ENCODE results near the gene RNF187. TPM values are rescaled to one million over a fixed set of nuclear protein-coding genes. Genes with fewer than 3 reads are reported as not detected.
A peak's percentile ranks its signal among the peaks of the same experiment; 100 is the strongest.

Gene RNF187
- total RNA-seq, 1 experiment from 2014 or later = 49.7 TPM

- DNase-seq (ENCODE audit: low read depth) = no peak
Observed at GRCh38 chr1:228508840-228509415, 21.7 kb downstream of the RNF187 start.

DNA sequence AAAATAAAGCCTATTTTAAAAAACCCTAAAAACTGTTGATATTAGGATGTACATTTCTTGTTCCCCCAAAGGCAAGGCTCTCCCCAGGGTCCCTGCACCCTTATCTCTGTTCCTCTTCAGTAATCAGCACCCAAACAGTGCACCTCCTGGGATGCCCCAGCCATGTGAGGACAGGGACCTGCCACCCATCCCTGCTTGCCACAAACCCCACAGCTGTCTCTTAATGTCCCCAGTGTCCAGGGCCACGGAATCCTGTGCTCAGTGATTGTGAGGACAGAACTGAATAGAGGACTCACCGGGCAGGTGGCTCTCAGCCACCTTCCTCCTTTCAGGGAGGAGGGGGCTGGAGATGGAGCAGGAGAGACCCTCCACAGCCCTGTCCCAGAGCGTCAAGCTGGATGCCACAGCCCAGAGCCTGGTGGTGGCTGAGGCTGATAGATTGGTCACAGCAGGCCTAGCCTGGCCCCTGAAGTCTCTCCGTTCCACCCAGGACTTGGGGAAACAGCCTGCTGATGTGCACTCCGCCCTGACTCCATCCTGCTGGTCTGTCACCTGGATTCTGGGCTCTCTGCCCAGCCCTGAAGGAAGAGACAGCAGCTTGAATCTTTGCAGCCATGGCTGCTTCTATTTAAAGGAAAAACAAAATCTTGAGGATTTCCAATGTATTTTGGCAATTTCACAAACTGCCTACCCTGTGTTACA lies 23.1 kb downstream of the RNF187 start:
- DNase-seq (ENCODE audit: low read depth) = no peak

DNA sequence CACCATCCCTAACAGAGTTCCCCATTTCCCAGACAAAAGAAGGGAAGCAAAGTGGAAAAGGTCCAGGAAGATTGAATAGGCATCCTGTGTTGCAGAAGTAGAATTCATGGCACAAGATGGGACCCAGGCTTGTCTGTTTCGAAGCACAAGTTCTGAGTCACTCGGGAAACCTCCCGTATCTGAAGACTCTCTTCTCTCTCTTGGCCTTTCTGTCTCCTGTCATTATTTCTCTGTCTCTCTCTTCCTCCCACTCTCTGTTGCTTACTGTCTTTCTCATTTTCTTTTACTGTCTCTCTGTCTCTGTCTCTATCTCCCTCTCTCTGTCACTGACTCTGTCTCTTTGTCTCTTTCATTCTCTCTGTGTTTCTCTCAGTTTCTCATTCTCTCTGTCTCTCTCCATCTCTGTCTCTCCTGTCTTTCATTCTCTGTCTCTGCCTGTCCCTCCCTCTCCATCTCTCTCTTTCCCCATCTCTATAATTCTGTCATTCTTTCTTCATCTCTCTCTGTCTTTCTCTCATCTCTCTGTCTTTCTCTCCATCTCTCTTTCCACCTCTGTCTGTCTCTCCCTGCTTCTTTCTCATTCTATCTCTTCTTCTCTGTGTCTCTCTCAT lies 23.7 kb downstream of the RNF187 start:
- no peak for DNase-seq (ENCODE audit: low read depth)

- DNase-seq (ENCODE audit: low read depth) = no peak
Observed at GRCh38 chr1:228511546-228512445, 24.6 kb downstream of the RNF187 start.

- DNase-seq (ENCODE audit: low read depth) = no peak
Observed at GRCh38 chr1:228512781-228513198, 25.6 kb downstream of the RNF187 start.

GRCh38 chr1:228513236-228513900 lies 26.2 kb downstream of the RNF187 start:
- DNase-seq (ENCODE audit: low read depth) = no peak

DNA sequence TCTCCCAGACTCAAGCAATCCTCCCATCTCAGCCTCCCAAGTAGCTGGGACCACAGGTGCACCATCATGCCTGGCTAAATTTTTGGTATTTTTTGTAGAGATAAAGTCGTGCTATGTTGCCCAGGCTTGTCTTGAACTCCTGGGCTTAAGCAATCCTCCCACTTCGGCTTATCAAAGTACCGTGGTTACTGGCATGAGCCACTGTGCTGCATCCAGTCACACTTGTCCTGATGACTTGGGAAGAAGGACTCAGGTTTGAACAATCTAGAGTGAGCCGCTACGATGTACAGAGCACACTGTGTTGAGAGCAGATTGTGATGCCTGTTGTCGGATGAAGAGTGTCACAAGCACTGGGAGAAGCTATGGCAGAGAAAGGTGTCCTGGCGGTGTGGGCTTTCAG lies 27.2 kb downstream of the RNF187 start:
- DNase-seq (ENCODE audit: low read depth) = no peak

DNA sequence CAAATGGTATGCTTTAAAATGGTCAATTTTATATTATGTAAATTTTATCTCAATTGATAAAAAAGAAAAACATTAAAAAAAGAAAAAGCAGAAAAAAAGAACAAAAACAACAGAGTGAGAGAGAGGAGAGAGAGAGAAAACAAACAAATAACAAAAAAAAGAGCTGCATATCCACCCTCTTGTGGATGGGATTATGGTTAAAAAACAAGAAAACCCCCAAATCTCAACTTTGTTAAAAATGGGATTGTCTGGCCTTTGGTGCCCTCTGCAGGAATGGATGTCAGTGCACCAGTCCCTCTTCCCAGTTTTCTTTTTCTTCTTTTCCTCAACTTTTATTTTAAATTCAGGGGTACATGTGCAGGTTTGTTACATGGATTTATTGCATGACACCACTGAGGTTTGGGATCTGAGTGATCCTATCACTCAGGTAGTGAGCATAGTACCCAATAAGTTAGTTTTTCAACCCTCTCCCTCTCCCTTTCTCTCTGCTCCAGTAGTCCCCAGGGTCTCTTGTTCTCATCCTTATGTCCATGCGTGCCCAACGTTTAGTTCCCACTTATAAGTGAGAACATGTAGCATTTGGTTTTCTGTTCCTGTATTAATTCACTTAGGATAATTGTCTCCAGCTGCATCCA lies 28.1 kb downstream of the RNF187 start:
- peak; percentile 34 for DNase-seq (ENCODE audit: low read depth)

GRCh38 chr1:228517655-228518054 lies 30.5 kb downstream of the RNF187 start:
- DNase-seq (ENCODE audit: low read depth) = no peak

DNA sequence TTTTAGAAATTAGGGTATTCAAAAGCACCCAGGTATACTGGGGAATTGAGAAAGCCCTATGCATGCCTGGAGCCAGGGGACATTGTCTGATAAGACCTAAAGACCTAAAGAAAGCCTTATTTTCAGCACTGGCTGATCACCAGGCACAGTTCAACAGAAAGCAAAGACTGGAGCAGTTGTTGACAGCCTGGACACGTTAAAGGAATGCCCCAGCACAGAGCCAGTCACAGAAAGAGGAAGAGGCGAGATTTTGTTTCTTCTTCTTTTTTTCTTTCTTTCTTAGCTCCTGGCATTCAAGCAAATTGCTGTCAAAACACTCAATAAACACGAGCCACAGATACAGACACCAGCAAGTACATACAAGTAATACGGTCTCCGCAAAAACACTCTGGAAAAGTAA lies 40.4 kb downstream of the RNF187 start:
- no peak for DNase-seq (ENCODE audit: low read depth)

GRCh38 chr1:228528612-228529011 lies 41.4 kb downstream of the RNF187 start:
- DNase-seq (ENCODE audit: low read depth) = no peak

GRCh38 chr1:228530086-228530758 lies 43.0 kb downstream of the RNF187 start:
- DNase-seq (ENCODE audit: low read depth) = no peak

DNA sequence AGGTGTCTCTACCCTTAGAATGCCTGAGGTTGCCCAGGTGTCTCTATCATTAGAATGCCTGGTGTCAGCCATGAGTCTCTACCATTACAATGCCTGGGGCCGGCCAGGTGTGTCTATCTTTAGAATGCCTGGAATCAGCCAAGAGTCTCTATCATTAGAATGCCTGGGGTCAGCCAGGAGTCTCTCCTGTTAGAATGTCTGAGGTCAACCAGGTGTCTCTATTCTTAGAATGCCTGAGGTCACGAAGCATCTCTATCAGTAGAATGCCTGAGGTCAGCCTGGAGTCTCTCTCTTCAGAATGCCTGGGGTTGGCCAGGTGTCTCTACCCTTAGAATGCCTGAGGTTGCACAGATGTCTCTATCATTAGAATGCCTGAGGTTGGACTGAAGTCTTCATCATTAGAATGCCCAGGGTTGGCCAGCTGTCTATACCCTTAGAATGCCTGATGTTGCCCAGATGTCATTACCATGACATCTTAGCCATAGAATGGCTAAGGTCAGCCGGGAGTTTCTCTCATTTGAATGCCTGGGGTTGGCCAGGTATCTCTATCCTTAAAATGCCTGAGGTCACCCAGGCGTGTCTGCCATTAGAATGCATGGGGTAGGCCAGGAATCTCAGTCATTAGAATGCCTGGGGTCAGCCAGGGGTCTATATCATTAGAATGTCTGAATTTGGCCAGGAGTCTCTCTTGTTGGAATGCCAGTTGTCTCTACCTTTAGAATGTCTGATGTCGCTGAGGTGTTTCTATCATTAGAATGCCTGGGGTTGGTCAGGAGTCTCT lies 44.0 kb downstream of the RNF187 start:
- no peak for DNase-seq (ENCODE audit: low read depth)

DNA sequence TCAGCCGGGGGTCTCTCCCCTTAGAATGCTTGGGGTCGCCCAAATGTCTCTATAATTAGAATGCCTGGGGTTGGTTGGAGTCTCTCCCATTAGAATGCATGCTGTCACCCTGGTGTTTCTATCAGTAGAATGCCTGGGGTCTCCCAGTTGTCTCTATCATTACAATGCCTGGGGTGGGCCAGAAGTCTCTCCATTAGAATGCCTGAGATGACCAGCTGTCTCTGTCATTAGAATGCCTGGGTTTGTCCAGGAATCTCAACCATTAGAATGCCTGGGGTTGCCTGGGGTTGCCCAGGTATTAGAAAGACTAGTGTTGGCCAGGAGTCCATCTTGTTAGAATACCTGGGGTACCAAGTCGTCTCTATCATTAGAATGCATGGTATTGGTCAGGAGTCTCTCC lies 51.6 kb downstream of the RNF187 start:
- no peak for DNase-seq (ENCODE audit: low read depth)

- no peak for DNase-seq (ENCODE audit: low read depth)
Observed at GRCh38 chr1:228540161-228540917, 53.2 kb downstream of the RNF187 start.

- no peak for DNase-seq (ENCODE audit: low read depth)
Observed at GRCh38 chr1:228541725-228542124, 54.5 kb downstream of the RNF187 start.

DNA sequence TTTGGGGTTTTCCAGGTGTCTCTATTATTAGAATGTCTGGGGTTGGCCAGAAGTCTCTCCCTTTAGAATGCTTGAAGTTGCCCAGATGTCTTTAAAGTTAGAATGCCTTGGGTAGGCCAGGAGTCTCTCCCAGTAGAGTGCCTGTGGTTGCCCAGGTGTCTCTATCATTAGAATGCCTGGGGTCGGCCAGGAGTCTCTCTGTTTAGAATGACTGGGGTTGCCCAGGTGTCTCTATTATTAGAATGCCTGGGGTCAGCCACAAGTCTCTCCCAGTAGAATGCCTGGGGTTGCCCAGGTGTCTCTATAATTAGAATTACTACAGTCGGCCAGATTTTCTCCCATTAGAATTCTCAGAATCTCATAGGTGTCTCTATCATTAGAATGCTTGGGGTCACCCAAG lies 55.2 kb downstream of the RNF187 start:
- DNase-seq (ENCODE audit: low read depth) = no peak

GRCh38 chr1:228542981-228543380 lies 55.8 kb downstream of the RNF187 start:
- no peak for DNase-seq (ENCODE audit: low read depth)

- DNase-seq (ENCODE audit: low read depth) = no peak
Observed at GRCh38 chr1:228543396-228543795, 56.2 kb downstream of the RNF187 start.
